GM12865 (cell line): ENCODE results near the gene HIF3A.

Experiments used
- DNase-seq: peaks from one replicate; pipeline ENCODE4 v3.0.0; 2010; ENCODE audit warnings: low read depth
- H3K4me3 ChIP-seq: 2 replicates; pipeline ENCODE4 v1.5.1; 2011; ENCODE audit warnings: mild to moderate bottlenecking, low read depth, low read length, control low read depth
- TF ChIP-seq, protein P1 (sequence below): IDR thresholded peaks from 2 replicates; pipeline ENCODE4 v1.5.1; 2011; ENCODE audit warnings: low read length, control low read depth, low read depth, inconsistent platforms; ENCODE audit not compliant: insufficient read depth; ENCODE audit errors: missing control alignments

The HIF3A gene

DNA sequence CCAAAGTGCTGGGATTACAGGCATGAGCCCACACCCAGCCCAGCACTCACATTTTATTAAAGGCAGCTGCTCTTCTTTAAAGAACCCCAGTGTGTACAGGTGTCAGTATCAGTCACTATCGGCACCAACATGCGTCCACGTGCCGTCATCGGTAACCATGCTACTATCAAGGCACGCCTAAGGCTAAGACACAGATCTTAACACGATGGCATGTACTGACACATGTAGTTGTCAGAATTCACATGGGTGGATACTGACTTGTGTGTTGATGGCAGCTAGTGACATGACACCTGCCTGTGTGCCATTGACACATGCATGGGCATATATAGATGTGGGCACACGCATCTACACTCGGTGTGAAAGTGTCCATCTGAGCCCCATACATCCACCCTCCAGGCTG, 12.2 kb upstream of the HIF3A start:
- no peak overlapping the region for H3K4me3 ChIP-seq
- DNase-seq = no peak
- TF ChIP-seq, protein P1, sequence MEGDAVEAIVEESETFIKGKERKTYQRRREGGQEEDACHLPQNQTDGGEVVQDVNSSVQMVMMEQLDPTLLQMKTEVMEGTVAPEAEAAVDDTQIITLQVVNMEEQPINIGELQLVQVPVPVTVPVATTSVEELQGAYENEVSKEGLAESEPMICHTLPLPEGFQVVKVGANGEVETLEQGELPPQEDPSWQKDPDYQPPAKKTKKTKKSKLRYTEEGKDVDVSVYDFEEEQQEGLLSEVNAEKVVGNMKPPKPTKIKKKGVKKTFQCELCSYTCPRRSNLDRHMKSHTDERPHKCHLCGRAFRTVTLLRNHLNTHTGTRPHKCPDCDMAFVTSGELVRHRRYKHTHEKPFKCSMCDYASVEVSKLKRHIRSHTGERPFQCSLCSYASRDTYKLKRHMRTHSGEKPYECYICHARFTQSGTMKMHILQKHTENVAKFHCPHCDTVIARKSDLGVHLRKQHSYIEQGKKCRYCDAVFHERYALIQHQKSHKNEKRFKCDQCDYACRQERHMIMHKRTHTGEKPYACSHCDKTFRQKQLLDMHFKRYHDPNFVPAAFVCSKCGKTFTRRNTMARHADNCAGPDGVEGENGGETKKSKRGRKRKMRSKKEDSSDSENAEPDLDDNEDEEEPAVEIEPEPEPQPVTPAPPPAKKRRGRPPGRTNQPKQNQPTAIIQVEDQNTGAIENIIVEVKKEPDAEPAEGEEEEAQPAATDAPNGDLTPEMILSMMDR = no peak

DNA sequence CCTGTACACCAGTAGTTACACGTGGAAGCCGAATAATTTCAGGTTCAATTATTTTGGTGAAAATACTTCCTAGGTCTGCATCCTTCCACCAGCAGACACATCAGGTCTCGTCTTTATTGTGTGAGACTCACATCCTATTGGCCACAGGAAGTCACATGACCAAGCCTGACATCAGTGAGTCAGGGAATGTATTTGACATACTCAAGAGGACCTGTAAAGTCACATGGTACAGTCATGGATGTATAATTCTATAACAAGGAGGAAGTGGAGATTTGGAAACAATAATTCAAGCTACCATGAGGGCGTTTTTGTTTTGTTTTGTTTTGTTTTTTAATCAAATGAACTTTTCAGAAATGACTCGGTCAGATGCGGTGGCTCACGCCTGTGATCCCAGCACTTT, 9.3 kb upstream of the HIF3A start:
- DNase-seq = no peak
- no peak overlapping the region for H3K4me3 ChIP-seq
- TF ChIP-seq, protein P1 = no peak

DNA sequence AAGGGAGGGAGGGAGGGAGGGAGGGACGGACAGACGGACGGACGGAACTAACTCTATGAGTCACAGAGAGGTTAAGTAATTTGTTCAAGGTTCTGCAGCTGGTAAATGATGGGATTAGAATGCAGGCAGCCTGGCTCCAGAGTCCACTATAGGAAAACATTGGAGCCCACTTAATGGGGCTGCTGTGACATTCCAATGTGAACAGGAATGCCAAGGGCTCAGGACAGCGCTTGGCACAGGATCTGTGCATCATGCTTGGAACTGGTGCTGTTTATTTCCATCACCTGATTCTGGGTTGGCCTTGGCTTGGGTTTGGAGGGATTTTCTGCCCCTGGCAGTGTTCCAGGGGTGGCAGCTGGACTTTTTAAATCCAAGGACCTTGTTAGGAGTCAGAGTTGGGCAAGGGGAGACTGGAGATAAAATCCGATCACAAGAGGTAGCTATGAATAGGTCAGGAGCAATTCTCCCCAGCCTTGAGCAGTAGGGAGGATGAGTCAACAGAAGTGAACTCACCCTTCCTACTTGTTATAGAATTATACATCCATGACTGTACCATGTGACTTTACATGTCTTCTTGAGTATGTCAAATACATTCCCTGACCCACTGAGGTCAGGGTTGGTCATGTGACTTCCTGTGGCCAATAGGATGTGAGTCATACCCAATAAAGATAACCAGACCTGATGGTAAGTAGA, 7.8 kb upstream of the HIF3A start:
- no peak overlapping the region for H3K4me3 ChIP-seq
- DNase-seq = no peak
- TF ChIP-seq, protein P1 = no peak

DNA sequence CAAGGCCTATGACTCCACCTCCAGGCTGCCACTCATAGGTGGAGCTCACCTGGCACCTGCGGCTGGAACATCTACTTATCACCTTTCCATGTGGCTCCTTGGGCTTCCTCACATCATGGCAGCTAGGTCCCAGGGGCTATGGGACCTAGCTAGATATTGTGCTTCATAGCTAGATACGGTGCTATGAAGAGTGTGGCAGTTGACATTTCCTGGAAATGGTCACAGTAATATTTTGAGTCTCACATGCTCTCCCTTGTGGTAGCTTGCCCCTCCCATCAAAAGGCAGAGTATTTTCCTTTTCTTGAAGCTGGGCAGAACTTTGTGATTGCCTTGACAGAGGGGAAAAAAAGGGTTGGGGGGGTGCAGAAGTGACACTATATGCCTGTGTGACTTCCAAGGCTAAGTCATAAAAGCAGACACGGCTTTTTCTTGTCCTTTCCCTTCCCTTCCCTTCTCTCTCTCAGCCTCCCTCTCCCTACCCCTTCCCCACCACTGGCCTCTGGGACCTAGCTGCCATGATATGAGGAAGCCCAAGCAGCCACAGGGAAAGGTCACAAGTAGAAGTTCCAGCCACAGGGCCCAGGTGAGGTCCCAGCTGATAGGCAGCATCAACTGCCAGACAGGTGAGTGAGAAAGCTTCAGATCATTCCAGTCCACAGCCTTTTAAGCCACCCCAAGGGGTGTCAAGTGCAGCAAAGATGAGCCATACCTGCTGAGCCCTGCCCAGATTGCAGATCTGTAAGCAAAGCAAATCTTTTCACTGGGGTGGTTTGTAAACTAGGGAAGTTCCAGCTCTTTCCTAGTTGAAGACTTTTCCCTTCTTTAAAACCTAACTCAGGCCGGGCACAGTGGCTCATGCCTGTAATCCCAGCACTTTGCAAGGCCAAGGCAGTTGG, 6.9 kb upstream of the HIF3A start:
- no peak for DNase-seq
- H3K4me3 ChIP-seq = no peak overlapping the region
- TF ChIP-seq, protein P1 = no peak

DNA sequence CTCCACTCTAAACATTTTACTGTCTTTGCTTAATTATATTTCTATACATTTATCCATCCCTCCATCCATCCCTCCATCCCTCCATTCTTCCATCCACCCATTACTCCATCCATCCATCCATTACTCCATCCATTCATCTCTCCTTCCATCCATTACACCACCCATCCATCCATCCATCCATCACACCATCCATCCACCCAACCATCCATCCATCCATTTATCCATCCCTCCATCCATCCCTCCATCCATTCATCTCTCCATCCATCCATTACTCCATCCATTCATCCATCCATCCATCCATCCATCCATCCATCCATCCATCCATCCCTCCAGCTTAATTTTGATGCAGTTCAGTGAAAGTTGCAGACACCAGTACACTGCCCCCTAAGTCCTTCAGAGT, 5.0 kb upstream of the HIF3A start:
- DNase-seq = no peak
- no peak overlapping the region for H3K4me3 ChIP-seq
- TF ChIP-seq, protein P1 = no peak

DNA sequence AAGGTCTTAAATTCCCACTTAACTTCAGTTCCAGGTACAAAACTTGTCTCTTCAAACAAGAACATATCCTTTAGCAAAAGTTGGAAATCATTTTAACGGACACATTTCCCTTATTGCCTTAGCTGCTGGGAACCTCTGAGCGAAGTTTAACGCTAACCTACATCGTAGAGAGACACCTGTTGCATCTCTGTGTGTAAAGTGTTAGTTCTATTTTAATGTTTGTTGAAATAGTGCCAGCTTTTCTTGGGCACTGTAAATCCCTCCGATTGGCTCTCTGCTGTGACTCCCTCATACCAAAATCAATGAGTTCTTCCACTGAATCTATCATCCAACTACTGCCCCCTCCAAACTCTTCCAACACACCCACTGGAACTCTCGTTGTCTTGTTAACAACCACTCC, 2.3 kb upstream of the HIF3A start:
- TF ChIP-seq, protein P1 = no peak
- no peak overlapping the region for H3K4me3 ChIP-seq
- DNase-seq = no peak
